GM12878 (cell line): ENCODE results near the gene ARL10. TPM values are rescaled to one million over a fixed set of nuclear protein-coding genes. Genes with fewer than 3 reads are reported as not detected.

Source experiments
- ATAC-seq: fragments of 200-7000 bp; cut with Tn5 transposase; 3 replicates; pipeline ENCODE4 v1.9.1; 2020; ENCODE audit warnings: mild to moderate bottlenecking, moderate library complexity
- BruUV-seq: library from RNA; stranded (reverse); fragments of 400-500 nt; replicated peaks from 2 replicates; lab custom pipeline; 2021; lab: Mats Ljungman, UMichigan
- CTCF ChIA-PET: fragments of 300-600 bp; sonication (Branson Sonifier 250); formaldehyde crosslinking; extraction: SDS; loops from one replicate; lab custom pipeline; 2021; ENCODE audit warnings: inconsistent platforms; lab: Yijun Ruan, JAX
- POLR2A ChIA-PET: fragments of 350-600 bp; formaldehyde crosslinking; extraction: SDS; loops from one replicate; lab custom pipeline; 2021; ENCODE audit warnings: inconsistent platforms; lab: Charles Lee
- RAD21 ChIA-PET: fragments of 300-600 bp; sonication (Branson Sonifier 250); formaldehyde crosslinking; loops from one replicate; lab custom pipeline; 2023; ENCODE audit warnings: antibody characterized with exemption; ENCODE audit not compliant: unreplicated experiment; lab: Charles Lee
- SMC1A ChIA-PET: fragments of 300-600 bp; sonication (Branson Sonifier 250); formaldehyde crosslinking; loops from one replicate; lab custom pipeline; 2023; ENCODE audit not compliant: unreplicated experiment, uncharacterized antibody; lab: Charles Lee
- DNase-seq: peaks from one replicate; pipeline ENCODE4 v3.0.0-alpha.2; 2011; ENCODE audit warnings: low read depth, low spot score
- FAIRE-seq: peaks from 3 replicates; lab custom pipeline; 2011; peaks lifted over from hg19 to GRCh38; lab: Jason Lieb, UNC
- H2AFZ ChIP-seq: 2 replicates; pipeline ENCODE4 v1.6.0; 2011; ENCODE audit warnings: low read depth, low read length, control low read depth; ENCODE audit not compliant: control insufficient read depth
- H3K27ac ChIP-seq: 2 replicates; pipeline ENCODE4 v1.5.1; 2011; ENCODE audit warnings: control low read depth; ENCODE audit not compliant: control insufficient read depth, insufficient read depth
- H3K27me3 ChIP-seq, 2 experiments: replicated peaks in 1 of 2; 2 replicates each; pipeline versions ENCODE4 v1.6.0 to v1.6.1; 2011; ENCODE audit warnings: low read length in 1 of 2; ENCODE audit not compliant: control insufficient read depth in 2 of 2, insufficient read depth in 2 of 2
- H3K36me3 ChIP-seq, 2 experiments: 2 replicates each; pipeline ENCODE4 v1.5.1; 2011; ENCODE audit warnings: low read length in 1 of 2; ENCODE audit not compliant: control insufficient read depth in 2 of 2, insufficient read depth in 2 of 2
- H3K4me1 ChIP-seq: 2 replicates; pipeline ENCODE4 v1.6.1; 2011; ENCODE audit warnings: mild to moderate bottlenecking, low read length, moderate library complexity, mixed read lengths; ENCODE audit not compliant: control insufficient read depth, insufficient read depth
- H3K4me2 ChIP-seq: 2 replicates; pipeline ENCODE4 v1.6.0; 2011; ENCODE audit warnings: control low read depth; ENCODE audit not compliant: control insufficient read depth, insufficient read depth
- H3K4me3 ChIP-seq: fragments of 200-600 bp; sonication (generic); 2 replicates; pipeline ENCODE4 v1.5.1; 2016
- H3K79me2 ChIP-seq: 2 replicates; pipeline ENCODE4 v1.6.0; 2011; ENCODE audit warnings: low read length; ENCODE audit not compliant: control insufficient read depth, insufficient read depth
- H3K9ac ChIP-seq: 2 replicates; pipeline ENCODE4 v1.8.0; 2011; ENCODE audit warnings: low read length, control low read depth, mixed read lengths; ENCODE audit not compliant: control insufficient read depth, insufficient read depth
- H3K9me3 ChIP-seq: replicated peaks from 3 replicates; pipeline ENCODE4 v1.5.1; 2011; ENCODE audit warnings: mild to moderate bottlenecking, low read length; ENCODE audit not compliant: control insufficient read depth, insufficient read depth
- H4K20me1 ChIP-seq: 2 replicates; pipeline ENCODE4 v1.6.0; 2011; ENCODE audit not compliant: control insufficient read depth, insufficient read depth
- ATF7 ChIP-seq: fragments of 450-650 bp; IDR thresholded peaks from 2 replicates; pipeline ENCODE4 v1.6.1; 2016; ENCODE audit warnings: low read depth, mild to moderate bottlenecking
- CBX3 ChIP-seq: fragments of 200-600 bp; sonication (generic); IDR thresholded peaks from 2 replicates; pipeline ENCODE4 v1.6.1; 2016; ENCODE audit warnings: low read depth, borderline replicate concordance
- CHD1 ChIP-seq: IDR thresholded peaks from 2 replicates; pipeline ENCODE4 v1.6.1; 2012; ENCODE audit warnings: low read depth, low read length, improper control_type of control experiment
- EGR1 ChIP-seq, 2 experiments: IDR thresholded peaks; 1 replicate in 1 of 2; 2 replicates in 1 of 2; pipeline ENCODE4 v1.6.1; 2011 to 2012; ENCODE audit warnings: low read depth in 2 of 2, low read length in 2 of 2, borderline replicate concordance in 1 of 2, mild to moderate bottlenecking in 1 of 2, moderate library complexity in 1 of 2
- KLF5 ChIP-seq: fragments of 450-650 bp; IDR thresholded peaks from 2 replicates; pipeline ENCODE4 v1.6.1; 2014; ENCODE audit warnings: mild to moderate bottlenecking; ENCODE audit not compliant: partially characterized antibody
- MTA2 ChIP-seq: fragments of 450-650 bp; IDR thresholded peaks from 2 replicates; pipeline ENCODE4 v1.6.1; 2016; ENCODE audit warnings: low read depth, mild to moderate bottlenecking, moderate library complexity
- NFXL1 ChIP-seq: fragments of 450-650 bp; IDR thresholded peaks from 2 replicates; pipeline ENCODE4 v1.6.1; 2017; ENCODE audit warnings: antibody characterized with exemption, mild to moderate bottlenecking, borderline replicate concordance
- NFYB ChIP-seq: IDR thresholded peaks from 2 replicates; pipeline ENCODE4 v1.6.1; 2011; ENCODE audit warnings: low read depth, mild to moderate bottlenecking, low read length, improper control_type of control experiment, moderate library complexity; ENCODE audit not compliant: insufficient read depth
- NKRF ChIP-seq: fragments of 450-650 bp; conservative IDR thresholded peaks from 2 replicates; pipeline ENCODE4 v1.6.1; 2017; ENCODE audit warnings: mild to moderate bottlenecking, moderate library complexity
- NR2C1 ChIP-seq: fragments of 450-650 bp; IDR thresholded peaks from 2 replicates; pipeline ENCODE4 v1.6.1; 2017; ENCODE audit warnings: antibody characterized with exemption, mild to moderate bottlenecking, moderate library complexity
- PML ChIP-seq: IDR thresholded peaks from 2 replicates; pipeline ENCODE4 v1.6.1; 2012; ENCODE audit warnings: low read length, inconsistent platforms
- POU2F2 ChIP-seq: IDR thresholded peaks from 3 replicates; pipeline ENCODE4 v1.6.1; 2011; ENCODE audit warnings: low read depth, mild to moderate bottlenecking, low read length, borderline replicate concordance
- RAD51 ChIP-seq: fragments of 450-650 bp; IDR thresholded peaks from 2 replicates; pipeline ENCODE4 v1.6.1; 2016; ENCODE audit warnings: moderate library complexity, mild to moderate bottlenecking, inconsistent platforms
- SIN3A ChIP-seq: IDR thresholded peaks from 2 replicates; pipeline ENCODE4 v1.6.1; 2012; ENCODE audit warnings: low read depth, low read length, improper control_type of control experiment
- TCF12 ChIP-seq: IDR thresholded peaks from 2 replicates; pipeline ENCODE4 v1.6.1; 2011; ENCODE audit warnings: low read depth, mild to moderate bottlenecking, low read length
- TCF7 ChIP-seq: IDR thresholded peaks from 2 replicates; pipeline ENCODE4 v1.6.1; 2014; ENCODE audit warnings: antibody characterized with exemption, borderline replicate concordance
- ZBED1 ChIP-seq: IDR thresholded peaks from 2 replicates; pipeline ENCODE4 v1.6.1; 2016; ENCODE audit warnings: borderline replicate concordance
- ZBTB11 ChIP-seq: fragments of 450-650 bp; formaldehyde crosslinking; IDR thresholded peaks from 2 replicates; pipeline ENCODE4 v1.5.0; 2022; ENCODE audit warnings: mild to moderate bottlenecking, missing genetic modification characterization
- ZNF622 ChIP-seq: fragments of 450-650 bp; IDR thresholded peaks from 2 replicates; pipeline ENCODE4 v1.6.1; 2017; ENCODE audit warnings: mild to moderate bottlenecking, inconsistent platforms
- ZZZ3 ChIP-seq: IDR thresholded peaks from 2 replicates; pipeline ENCODE4 v1.6.1; 2011; ENCODE audit warnings: low read depth; ENCODE audit not compliant: control insufficient read depth, insufficient read length
- WGBS: methylation state at CpG from one replicate; pipeline ENCODE4 v1.1.6; 2016; ENCODE audit warnings: low lambda C conversion rate; ENCODE audit not compliant: insufficient replicate concordance, insufficient coverage; ENCODE audit errors: missing lambda C conversion rate; 5-methylcytosine and 5-hydroxymethylcytosine counted together
- in situ Hi-C: fragments of 300-500 bp; cut with MboI; formaldehyde crosslinking; loops from 9 replicates; pipeline ENCODE4 v1.14.3; 2018; ENCODE audit warnings: mixed read lengths
- intact Hi-C: fragments of 100-400 bp; cut with micrococcal nuclease; formaldehyde crosslinking; loops from one replicate; pipeline ENCODE4 v1.14.2; 2022; ENCODE audit not compliant: unreplicated experiment
- polyA plus RNA-seq, 11 experiments: library from polyadenylated mRNA; depleted of rRNA in 4 of 11; unstranded in 6 of 11; stranded (reverse) in 5 of 11; fragments of >200 nt; fragmentation: Nextera tagmentation in 4 of 11; fragmentation: Illumina TruSeq in 1 of 11; extraction: Ambion mirVana in 4 of 11; extraction: Trizol in 1 of 11; gene quantifications; 1 replicate in 1 of 11; 2 replicates in 10 of 11; pipeline versions ENCODE4 v1.2.1 to v1.2.3, GENCODE V29; 2011 to 2016; ENCODE audit warnings: inconsistent platforms in 2 of 11, missing spikeins in 2 of 11, low read depth in 1 of 11
- total RNA-seq, 4 experiments: library from RNA; depleted of rRNA in 3 of 4; stranded (reverse); fragments of >200 nt in 3 of 4; fragmentation: Illumina TruSeq in 1 of 4; extraction: Trizol in 1 of 4; gene quantifications; 2 replicates each; pipeline versions ENCODE4 v1.2.1 to v1.2.3, GENCODE V29; 2013 to 2021

ARL10 gene
- total and polyA plus RNA-seq, 10 of the 15 experiments (the other 5 are each of a cell fraction or from before 2014, with no cell fraction given) = 0.44 to 6.4 (median 2.4) TPM

GRCh38 chr5:176352116-176352878 is 13.0 kb upstream of the ARL10 start:
- 46% methylated on average over 5 of the region's 5 CpGs for WGBS
- no peak overlapping the region for H2AFZ ChIP-seq
- TF ChIP-seq ZBTB11 = no peak
- TF ChIP-seq EGR1 (IDR thresholded peaks at IDR 0.05; ENCODE audit: borderline replicate concordance in 1 of 2, low read depth in 2 of 2, low read length in 2 of 2) = no peak
- no peak for TF ChIP-seq MTA2
- no peak for TF ChIP-seq NKRF
- TF ChIP-seq PML = no peak
- no peak for TF ChIP-seq ZZZ3
- TF ChIP-seq KLF5 = no peak
- 0 out of 2 replicates have a peak, but pooled peaks have one; percentile 11 for TF ChIP-seq ATF7
- TF ChIP-seq ZNF622 = no peak
- no peak for TF ChIP-seq RAD51
- no peak for TF ChIP-seq NFXL1
- TF ChIP-seq NR2C1 = no peak
- no peak for TF ChIP-seq CHD1
- no peak for TF ChIP-seq POU2F2
- TF ChIP-seq TCF7 = no peak
- no peak for TF ChIP-seq NFYB
- TF ChIP-seq TCF12 = 0 out of 2 replicates have a peak, but pooled peaks have one; percentile 58
- no peak for TF ChIP-seq SIN3A
- TF ChIP-seq ZBED1 = no peak
- TF ChIP-seq CBX3 = no peak

More at GRCh38 chr5:176352116-176352878, 13.0 kb upstream of the ARL10 start:
- ChIA-PET SMC1A (interaction anchor here (0.6 to 4.3 kb wide), 6 partner anchors 9 to 72 kb away, joined by 3 to 36 read pairs (median 3); partner anchors contain the start of genes HIGD2A, KIAA1191 and NOP16), POLR2A (interaction anchor here (0.5 to 4.0 kb wide), 7 partner anchors 9 to 191 kb away, joined by 3 to 41 read pairs (median 4); partner anchors contain the start of genes HIGD2A, KIAA1191 and NOP16), CTCF (interaction anchor here (0.6 to 1.6 kb wide), 6 partner anchors 9 to 865 kb away, joined by 3 to 11 read pairs (median 3); partner anchors contain the start of gene KIAA1191), RAD21 (interaction anchor here (1.1 to 3.9 kb wide), 2 partner anchors 9 to 33 kb away, joined by 3 to 29 read pairs; partner anchors contain the start of gene KIAA1191)
- Histone ChIP-seq H3K79me2 (peaks cover 12% of the 10 kb centered on the region), H3K4me3 (no peak overlapping the region), H3K36me3 (peaks cover 19 to 20% of the 10 kb centered on the region in 2 experiments), H3K27ac (peak overlapping the region; percentile 57), H4K20me1 (peaks cover 4% of the 10 kb centered on the region; the same call in 1 of the 2 replicates), H3K9me3 (no peaks in the 10 kb centered on the region), H3K4me1 (peaks cover 4% of the 10 kb centered on the region), H3K4me2 (peak overlapping the region; percentile 38), H3K9ac (no peak overlapping the region; the same call in 1 of the 2 replicates), H3K27me3 (no peaks in the 10 kb centered on the region)
- ATAC-seq (peak; percentile 94), FAIRE-seq (peak; percentile 49), DNase-seq (peak; percentile 45)
- intact Hi-C loops = no loop called here
- BruUV-seq = no TSS peak
- in situ Hi-C loops = no loop called here
